ENCODE data around the gene DNAH8.
A peak's percentile ranks its signal among the peaks of the same experiment; 100 is the strongest.
"Not testable (repeated sequence)": the region's sequence is repeated elsewhere in the genome, so short reads cannot be mapped to it uniquely, and the experiment has no call there.

The DNAH8 gene

GRCh38 chr6:38699702-38700101 is 15.4 kb upstream of the DNAH8 start:
- DNase-seq = not testable (repeated sequence)

GRCh38 chr6:38701551-38701950 is 13.6 kb upstream of the DNAH8 start:
- no peak for DNase-seq

- DNase-seq = peak; percentile 99
Observed at GRCh38 chr6:38702558-38703397, 12.3 kb upstream of the DNAH8 start, which contains the start of gene GLO1. Gene GLO1 (minus strand): TSS chr6:38703145. CDS start chr6:38703054, 91 bp downstream.

GRCh38 chr6:38703949-38704590 is 11.0 kb upstream of the DNAH8 start:
- DNase-seq = no peak

GRCh38 chr6:38705924-38706323 is 9.2 kb upstream of the DNAH8 start:
- DNase-seq = no peak

- no peak for DNase-seq
Observed at GRCh38 chr6:38708496-38708895, 6.6 kb upstream of the DNAH8 start.

- DNase-seq = no peak
Observed at GRCh38 chr6:38713812-38714211, 1.3 kb upstream of the DNAH8 start.

- DNase-seq = no peak
Observed at GRCh38 chr6:38714239-38715015, 684 bp upstream of the DNAH8 start.

GRCh38 chr6:38716825-38717224 is 1.7 kb downstream of the DNAH8 start:
- DNase-seq = no peak

GRCh38 chr6:38719358-38719757 is 4.2 kb downstream of the DNAH8 start:
- DNase-seq = no peak

- no peak for DNase-seq
Observed at GRCh38 chr6:38720295-38720694, 5.2 kb downstream of the DNAH8 start.

GRCh38 chr6:38722038-38722437 is 6.9 kb downstream of the DNAH8 start:
- no peak for DNase-seq

GRCh38 chr6:38722727-38723334 is 7.7 kb downstream of the DNAH8 start:
- DNase-seq = no peak

GRCh38 chr6:38723783-38724182 is 8.7 kb downstream of the DNAH8 start:
- DNase-seq = no peak

- DNase-seq = no peak
Observed at GRCh38 chr6:38724343-38724742, 9.2 kb downstream of the DNAH8 start.

- DNase-seq = no peak
Observed at GRCh38 chr6:38725414-38726183, 10.5 kb downstream of the DNAH8 start.

- DNase-seq = no peak
Observed at GRCh38 chr6:38728203-38728602, 13.1 kb downstream of the DNAH8 start.

GRCh38 chr6:38730140-38730862 is 15.2 kb downstream of the DNAH8 start:
- no peak for DNase-seq

- no peak for DNase-seq
Observed at GRCh38 chr6:38736951-38737350, 21.8 kb downstream of the DNAH8 start.

- no peak for DNase-seq
Observed at GRCh38 chr6:38738261-38738660, 23.1 kb downstream of the DNAH8 start.

GRCh38 chr6:38739532-38739931 is 24.4 kb downstream of the DNAH8 start:
- DNase-seq = no peak

GRCh38 chr6:38749473-38749872 is 34.4 kb downstream of the DNAH8 start:
- no peak for DNase-seq
